ENCODE results near the gene MICAL2.

GRCh38 chr11:12263141-12263693, 152.8 kb downstream of the MICAL2 start:
- TF ChIP-seq POLR2A (IDR thresholded peaks at IDR 0.05) (no peak), CTCF (IDR thresholded peaks at IDR 0.05) (no peak)
